ENCODE measurements around the gene ATP8A1.

DNA sequence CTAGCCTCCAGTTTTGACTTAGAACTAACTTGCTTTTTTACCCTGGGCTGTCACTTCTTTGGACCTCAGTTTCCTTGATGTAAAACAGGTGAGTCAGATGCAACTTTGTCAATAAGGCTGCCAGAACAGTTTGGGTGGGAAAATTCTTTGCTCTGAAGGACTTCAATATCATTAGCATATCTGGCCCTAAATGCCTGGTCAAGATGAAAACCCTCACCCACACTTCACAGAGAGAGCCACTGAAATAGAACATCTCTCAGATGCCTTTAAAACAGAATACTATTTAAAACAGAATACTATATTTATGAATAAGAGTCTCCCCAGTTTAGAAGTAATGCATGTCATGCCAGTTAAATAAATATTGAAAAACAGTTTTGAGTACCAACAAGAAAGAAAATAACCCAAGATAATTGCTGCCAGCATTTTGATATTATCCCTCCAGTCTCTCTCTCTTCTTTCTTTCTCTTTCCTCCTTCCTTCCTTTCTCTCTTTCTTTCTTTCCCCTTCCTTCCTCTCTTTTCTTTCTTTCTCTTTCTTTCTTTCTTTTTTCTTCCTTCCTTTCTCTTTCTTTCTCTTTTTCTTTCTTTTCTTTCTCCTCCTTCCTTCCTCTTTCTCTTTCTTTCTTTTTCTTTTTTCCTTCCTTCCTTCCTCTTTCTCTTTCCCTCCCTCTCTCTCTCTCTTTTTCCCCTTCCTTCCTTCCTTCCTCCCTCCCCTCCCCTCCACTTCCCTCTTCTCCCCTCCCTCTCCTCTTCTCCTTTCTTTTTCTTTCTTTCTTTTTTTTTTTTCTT lies 292.4 kb downstream of the ATP8A1 start:
- TF ChIP-seq, protein P1, sequence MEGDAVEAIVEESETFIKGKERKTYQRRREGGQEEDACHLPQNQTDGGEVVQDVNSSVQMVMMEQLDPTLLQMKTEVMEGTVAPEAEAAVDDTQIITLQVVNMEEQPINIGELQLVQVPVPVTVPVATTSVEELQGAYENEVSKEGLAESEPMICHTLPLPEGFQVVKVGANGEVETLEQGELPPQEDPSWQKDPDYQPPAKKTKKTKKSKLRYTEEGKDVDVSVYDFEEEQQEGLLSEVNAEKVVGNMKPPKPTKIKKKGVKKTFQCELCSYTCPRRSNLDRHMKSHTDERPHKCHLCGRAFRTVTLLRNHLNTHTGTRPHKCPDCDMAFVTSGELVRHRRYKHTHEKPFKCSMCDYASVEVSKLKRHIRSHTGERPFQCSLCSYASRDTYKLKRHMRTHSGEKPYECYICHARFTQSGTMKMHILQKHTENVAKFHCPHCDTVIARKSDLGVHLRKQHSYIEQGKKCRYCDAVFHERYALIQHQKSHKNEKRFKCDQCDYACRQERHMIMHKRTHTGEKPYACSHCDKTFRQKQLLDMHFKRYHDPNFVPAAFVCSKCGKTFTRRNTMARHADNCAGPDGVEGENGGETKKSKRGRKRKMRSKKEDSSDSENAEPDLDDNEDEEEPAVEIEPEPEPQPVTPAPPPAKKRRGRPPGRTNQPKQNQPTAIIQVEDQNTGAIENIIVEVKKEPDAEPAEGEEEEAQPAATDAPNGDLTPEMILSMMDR (IDR thresholded peaks at IDR 0.05), result no peak
- no peak for TF ChIP-seq POLR2A (IDR thresholded peaks at IDR 0.05)

All from right lobe of liver (tissue), 4 donors.